ENCODE measurements around the gene ITGA3. TPM values are rescaled to one million over a fixed set of nuclear protein-coding genes. Genes with fewer than 3 reads are reported as not detected.

ITGA3 gene
- polyA plus RNA-seq, 6 donors from 2014 or later: 0.29 to 1.4 (median 0.62) TPM; not detected in 1

DNA sequence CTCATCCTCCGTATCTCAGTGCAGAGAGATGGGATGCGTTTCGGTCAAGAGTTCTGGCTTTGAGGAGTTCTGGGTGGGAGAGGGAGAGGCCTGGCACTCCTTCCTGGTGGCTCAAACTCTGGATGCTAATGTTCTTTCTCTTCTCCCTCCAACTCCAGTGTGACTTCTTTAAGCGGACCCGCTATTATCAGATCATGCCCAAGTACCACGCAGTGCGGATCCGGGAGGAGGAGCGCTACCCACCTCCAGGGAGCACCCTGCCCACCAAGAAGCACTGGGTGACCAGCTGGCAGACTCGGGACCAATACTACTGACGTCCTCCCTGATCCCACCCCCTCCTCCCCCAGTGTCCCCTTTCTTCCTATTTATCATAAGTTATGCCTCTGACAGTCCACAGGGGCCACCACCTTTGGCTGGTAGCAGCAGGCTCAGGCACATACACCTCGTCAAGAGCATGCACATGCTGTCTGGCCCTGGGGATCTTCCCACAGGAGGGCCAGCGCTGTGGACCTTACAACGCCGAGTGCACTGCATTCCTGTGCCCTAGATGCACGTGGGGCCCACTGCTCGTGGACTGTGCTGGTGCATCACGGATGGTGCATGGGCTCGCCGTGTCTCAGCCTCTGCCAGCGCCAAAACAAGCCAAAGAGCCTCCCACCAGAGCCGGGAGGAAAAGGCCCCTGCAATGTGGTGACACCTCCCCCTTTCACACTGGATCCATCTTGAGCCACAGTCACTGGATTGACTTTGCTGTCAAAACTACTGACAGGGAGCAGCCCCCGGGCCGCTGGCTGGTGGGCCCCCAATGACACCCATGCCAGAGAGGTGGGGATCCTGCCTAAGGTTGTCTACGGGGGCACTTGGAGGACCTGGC, 33.3 kb downstream of the ITGA3 start:
- H3K36me3 Mint-ChIP-seq: no peaks in the 10 kb centered on the region
- peak overlapping the region in 1 of 6 donors; percentile 72 for H3K27ac Mint-ChIP-seq
- H3K9me3 Mint-ChIP-seq: no peaks in the 10 kb centered on the region
- ATAC-seq (ENCODE audit: low read depth in 2 of 2) (no peak), DNase-seq (no peak)
- peak overlapping the region in 1 of 8 donors; percentile 29 for H3K4me3 Mint-ChIP-seq
- H3K27me3 Mint-ChIP-seq: peaks cover 0 to 34% (median 18%) of the 10 kb centered on the region in 3 donors
- H3K4me1 Mint-ChIP-seq: peaks cover 3 to 6% (median 5%) of the 10 kb centered on the region in 3 donors

DNA sequence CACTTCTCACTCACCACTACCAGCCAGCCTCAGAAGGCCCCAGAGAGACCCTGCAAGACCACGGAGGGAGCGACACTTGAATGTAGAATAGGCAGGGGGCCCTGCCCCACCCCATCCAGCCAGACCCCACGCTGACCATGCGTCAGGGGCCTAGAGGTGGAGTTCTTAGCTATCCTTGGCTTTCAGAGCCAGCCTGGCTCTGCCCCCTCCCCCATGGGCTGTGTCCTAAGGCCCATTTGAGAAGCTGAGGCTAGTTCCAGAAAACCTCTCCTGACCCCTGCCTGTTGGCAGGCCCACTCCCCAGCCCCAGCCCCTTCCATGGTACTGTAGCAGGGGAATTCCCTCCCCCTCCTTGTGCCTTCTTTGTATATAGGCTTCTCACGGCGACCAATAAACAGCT, 34.2 kb downstream of the ITGA3 start:
- H3K27me3 Mint-ChIP-seq: peaks cover 0 to 34% (median 18%) of the 10 kb centered on the region in 3 donors
- no peaks in the 10 kb centered on the region for H3K9me3 Mint-ChIP-seq
- ATAC-seq (ENCODE audit: low read depth in 2 of 2): no peak
- H3K36me3 Mint-ChIP-seq: no peaks in the 10 kb centered on the region
- H3K4me3 Mint-ChIP-seq: no peak overlapping the region
- DNase-seq: no peak
- no peak overlapping the region for H3K27ac Mint-ChIP-seq
- peaks cover 8 to 13% (median 9%) of the 10 kb centered on the region in 3 donors for H3K4me1 Mint-ChIP-seq

DNA sequence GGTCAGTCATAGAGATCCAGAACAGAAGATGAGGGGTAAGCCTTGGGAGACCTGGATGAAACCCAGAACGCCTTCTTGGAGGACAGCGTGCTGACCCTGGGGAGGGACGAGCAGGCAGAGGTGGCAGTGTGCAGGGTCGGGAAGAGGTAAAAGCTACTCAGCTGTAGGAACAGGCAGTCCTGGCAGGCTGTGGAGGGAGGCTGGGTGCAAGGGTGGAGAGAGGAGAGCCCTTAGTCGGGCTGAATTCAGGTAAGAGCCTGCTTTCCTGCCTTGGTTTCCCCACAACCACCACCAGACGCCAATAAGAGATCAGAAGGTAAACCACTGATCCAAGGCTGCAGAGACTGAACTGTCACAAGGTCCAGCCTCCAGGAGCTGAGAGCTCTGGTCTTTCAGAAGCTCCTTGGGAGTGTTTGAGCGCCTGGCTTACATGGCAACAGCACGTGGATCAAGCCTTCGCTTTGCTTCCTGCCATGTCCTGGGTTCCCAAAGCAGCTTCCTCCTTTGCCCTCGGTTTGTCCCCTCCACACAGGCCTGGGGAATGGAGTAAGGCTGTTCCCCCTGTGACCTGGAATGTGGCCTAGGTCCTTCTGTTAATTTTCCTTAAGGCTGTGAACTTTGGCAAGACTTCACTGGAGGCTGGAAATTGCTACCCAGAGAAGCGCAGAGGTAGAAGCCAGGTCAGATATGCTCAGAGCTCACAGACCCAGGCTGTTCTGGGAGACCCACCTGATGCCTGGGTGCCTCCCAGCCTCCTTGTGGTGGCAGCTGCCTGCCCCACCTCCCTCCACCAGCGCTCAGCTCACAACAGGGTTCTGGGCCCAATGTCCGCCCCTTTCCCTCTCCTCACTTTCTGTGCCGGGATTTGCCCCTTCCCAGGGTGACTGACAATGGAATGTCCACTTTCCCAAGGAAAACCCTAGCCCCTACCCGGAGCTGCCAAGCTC, 35.3 kb downstream of the ITGA3 start:
- Mint-ChIP-seq H3K9me3 (no peaks in the 10 kb centered on the region), H3K4me1 (peaks cover 20 to 23% (median 20%) of the 10 kb centered on the region in 3 donors), H3K36me3 (no peaks in the 10 kb centered on the region), H3K27ac (peak overlapping the region in 1 of 6 donors; percentile 31), H3K4me3 (peak overlapping the region in 1 of 8 donors; percentile 56), H3K27me3 (peaks cover 0 to 34% (median 18%) of the 10 kb centered on the region in 3 donors)
- DNase-seq (no peak), ATAC-seq (ENCODE audit: low read depth in 2 of 2) (no peak)

DNA sequence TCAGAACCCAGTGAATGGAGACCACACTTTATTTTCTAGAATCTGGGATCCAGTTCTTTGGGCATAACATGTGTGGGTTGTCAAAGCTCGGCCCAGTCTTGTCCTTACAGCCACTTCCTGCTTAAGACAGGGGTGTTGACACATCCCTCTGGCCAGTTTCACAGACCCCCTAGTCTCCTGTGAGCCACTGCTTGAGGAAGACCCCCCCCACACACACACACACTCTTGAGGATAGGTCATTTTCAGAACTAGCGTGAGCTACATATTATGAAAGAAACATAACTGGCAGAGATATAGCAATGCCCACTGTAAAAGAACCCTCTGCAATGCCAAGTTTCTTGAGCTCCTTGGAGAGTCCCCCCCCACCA, 36.0 kb downstream of the ITGA3 start:
- Mint-ChIP-seq H3K27ac (no peak overlapping the region), H3K27me3 (peaks cover 0 to 34% (median 18%) of the 10 kb centered on the region in 3 donors), H3K9me3 (no peaks in the 10 kb centered on the region), H3K4me1 (peaks cover 25 to 27% (median 26%) of the 10 kb centered on the region in 3 donors), H3K4me3 (no peak overlapping the region), H3K36me3 (no peaks in the 10 kb centered on the region)
- no peak for ATAC-seq (ENCODE audit: low read depth in 2 of 2)
- no peak for DNase-seq

DNA sequence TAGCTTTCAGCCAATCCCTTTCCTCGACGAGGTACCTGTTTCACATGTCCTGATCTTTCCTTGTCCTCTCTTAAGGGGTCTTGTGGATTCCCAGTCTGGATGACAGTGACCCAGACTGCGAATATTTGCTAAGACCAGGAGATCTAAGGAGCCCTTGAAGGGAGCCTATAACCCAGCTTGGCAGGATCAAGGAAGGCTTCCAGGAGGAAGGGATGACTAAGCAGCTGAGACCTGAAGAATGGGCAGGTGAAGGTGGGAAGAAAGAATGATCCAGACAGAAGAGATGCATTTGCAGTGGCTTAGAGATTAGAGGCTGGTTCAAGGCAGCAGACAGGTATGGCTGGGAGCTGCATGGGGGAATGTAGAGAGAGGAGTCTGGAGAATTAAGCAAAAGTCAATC, 37.3 kb downstream of the ITGA3 start:
- no peaks in the 10 kb centered on the region for H3K9me3 Mint-ChIP-seq
- H3K36me3 Mint-ChIP-seq: peaks cover 0 to 2% of the 10 kb centered on the region in 2 donors
- peak overlapping the region in 2 of 6 donors; percentile 20 to 79 for H3K27ac Mint-ChIP-seq
- peaks cover 0 to 32% (median 18%) of the 10 kb centered on the region in 3 donors for H3K27me3 Mint-ChIP-seq
- peak overlapping the region in 3 of 8 donors; percentile 36 to 97 (median 84) for H3K4me3 Mint-ChIP-seq
- H3K4me1 Mint-ChIP-seq: peaks cover 27 to 34% (median 30%) of the 10 kb centered on the region in 3 donors
- no peak for DNase-seq
- no peak for ATAC-seq (ENCODE audit: low read depth in 2 of 2)

DNA sequence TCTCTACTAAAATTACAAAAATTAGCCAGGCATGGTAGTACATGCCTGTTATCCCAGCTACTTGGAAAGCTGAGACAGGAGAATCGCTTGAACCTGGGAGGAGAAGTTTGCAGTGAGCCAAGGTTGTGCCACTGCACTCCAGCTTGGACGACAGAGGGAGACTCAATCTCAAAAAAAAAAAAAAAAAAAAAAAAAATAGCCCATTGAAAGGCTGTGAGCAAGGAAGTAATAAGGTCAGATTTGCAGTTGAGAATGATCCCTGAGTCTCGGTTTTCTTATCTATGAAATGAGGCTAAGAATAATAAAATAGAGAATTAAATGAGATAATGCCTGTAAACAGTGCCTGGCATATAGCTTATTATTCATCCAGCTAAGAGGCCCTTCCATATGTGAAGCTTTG, 37.9 kb downstream of the ITGA3 start:
- H3K4me1 Mint-ChIP-seq: peaks cover 30 to 37% (median 32%) of the 10 kb centered on the region in 3 donors
- peaks cover 0 to 8% of the 10 kb centered on the region in 2 donors for H3K36me3 Mint-ChIP-seq
- no peaks in the 10 kb centered on the region for H3K9me3 Mint-ChIP-seq
- ATAC-seq (ENCODE audit: low read depth in 2 of 2) (no peak), DNase-seq (no peak)
- peak overlapping the region in 7 of 8 donors; percentile 84 to 100 (median 99) for H3K4me3 Mint-ChIP-seq
- peak overlapping the region in 4 of 6 donors; percentile 77 to 98 (median 85) for H3K27ac Mint-ChIP-seq
- peaks cover 0 to 26% (median 13%) of the 10 kb centered on the region in 3 donors for H3K27me3 Mint-ChIP-seq

DNA sequence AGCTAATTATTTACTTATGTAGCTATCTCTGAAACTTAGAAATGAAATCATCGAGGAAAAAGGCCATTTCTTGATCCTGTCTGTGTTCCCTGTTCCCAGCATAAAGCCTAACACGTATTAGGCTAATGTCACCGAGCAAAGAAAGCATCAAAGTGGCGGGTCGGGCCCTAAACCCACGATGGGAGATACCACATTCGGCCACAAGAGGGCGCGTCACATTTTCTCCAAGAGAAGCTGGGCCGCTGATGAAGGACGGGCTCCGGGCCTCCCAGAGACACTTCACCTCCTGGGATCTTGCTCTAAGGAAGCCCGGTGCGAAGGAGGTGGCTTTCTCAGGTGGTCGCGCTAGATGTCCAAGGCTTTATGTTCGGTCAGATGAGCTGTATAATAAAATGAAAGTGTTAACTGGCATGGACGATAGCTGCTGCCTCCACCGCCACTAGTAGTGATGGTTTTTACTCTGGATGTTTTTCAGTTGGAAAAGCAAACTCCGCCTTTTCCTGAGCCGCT, 38.4 kb downstream of the ITGA3 start:
- peak overlapping the region; percentile 84 to 100 (median 99) for H3K4me3 Mint-ChIP-seq
- H3K36me3 Mint-ChIP-seq: peaks cover 0 to 10% of the 10 kb centered on the region in 2 donors
- peak overlapping the region in 5 of 6 donors; percentile 77 to 98 (median 86) for H3K27ac Mint-ChIP-seq
- DNase-seq (peak; percentile 78), ATAC-seq (ENCODE audit: low read depth in 2 of 2) (peak; percentile 44)
- peaks cover 0 to 21% (median 8%) of the 10 kb centered on the region in 3 donors for H3K27me3 Mint-ChIP-seq
- no peaks in the 10 kb centered on the region for H3K9me3 Mint-ChIP-seq
- H3K4me1 Mint-ChIP-seq: peaks cover 32 to 37% (median 34%) of the 10 kb centered on the region in 3 donors

DNA sequence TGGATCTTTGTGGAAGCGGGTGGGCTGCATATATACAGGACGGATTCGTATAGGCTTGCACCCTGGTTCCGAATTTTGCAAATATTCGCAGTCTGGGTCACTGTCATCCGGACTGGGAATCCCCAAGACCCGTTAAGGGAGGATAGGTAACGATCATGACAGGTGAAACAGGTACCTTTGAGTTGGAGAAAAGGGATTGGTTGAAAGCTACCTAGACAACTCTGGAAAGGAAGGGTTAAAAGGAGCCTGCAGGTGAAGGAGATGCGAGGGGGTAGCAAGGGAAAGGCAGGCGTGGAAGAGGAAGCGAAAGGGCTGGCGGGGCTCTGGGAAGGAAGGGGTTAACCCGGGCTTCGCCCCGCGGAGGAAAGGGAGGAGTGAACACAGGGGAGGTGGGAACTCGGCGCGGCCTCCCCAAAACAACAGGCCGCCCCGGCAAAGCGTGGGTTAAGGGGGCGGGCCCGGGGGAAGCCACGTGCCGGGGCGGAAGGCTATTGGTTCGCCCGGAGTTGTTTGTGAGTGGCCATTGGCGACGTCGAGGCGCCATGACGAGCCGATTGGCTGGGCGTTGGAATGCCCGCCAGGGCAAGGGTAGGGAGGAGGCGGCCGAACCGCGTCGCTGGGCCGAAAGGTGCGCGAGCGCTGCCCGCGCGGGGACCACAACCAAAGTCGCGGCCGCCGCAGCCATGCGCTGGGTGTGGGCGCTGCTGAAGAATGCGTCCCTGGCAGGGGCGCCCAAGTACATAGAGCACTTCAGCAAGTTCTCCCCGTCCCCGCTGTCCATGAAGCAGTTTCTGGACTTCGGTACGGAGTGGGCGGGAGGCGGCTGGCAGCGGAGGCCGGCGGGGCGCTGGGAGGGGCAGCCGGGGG, 39.1 kb downstream of the ITGA3 start, which contains the start of gene PDK2:
Gene PDK2, plus strand, starts transcription at position 599 of the 867 bp plus-strand sequence. Its CDS starts 85 bp downstream, at position 684.
- H3K36me3 Mint-ChIP-seq: peaks cover 0 to 10% of the 10 kb centered on the region in 2 donors
- DNase-seq: peak; percentile 99

DNA sequence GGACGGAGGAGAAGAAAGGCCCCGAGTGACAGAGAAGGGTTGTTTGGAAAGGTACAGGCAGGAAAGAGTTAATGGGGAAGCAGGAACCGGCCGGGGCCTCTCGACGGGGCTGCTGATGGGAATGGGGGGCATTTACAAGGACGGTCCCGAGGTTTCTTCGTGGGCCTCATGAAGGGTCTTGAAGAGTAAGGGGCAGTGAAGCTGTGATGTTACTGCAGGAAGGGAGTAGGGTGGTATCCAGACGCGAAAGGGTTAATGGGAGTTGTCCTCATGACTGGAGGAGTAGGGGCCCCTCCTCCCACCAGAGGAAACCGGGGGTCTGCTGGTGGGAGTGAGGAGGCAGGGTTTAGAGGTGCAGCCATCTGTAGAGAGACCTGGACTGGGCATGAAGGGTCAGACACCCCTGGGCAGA, 39.7 kb downstream of the ITGA3 start:
- Mint-ChIP-seq H3K27ac (peak overlapping the region in 5 of 6 donors; percentile 86 to 98 (median 92)), H3K4me1 (peaks cover 34 to 45% (median 38%) of the 10 kb centered on the region in 3 donors), H3K36me3 (peaks cover 0 to 10% of the 10 kb centered on the region in 2 donors), H3K27me3 (peaks cover 0 to 9% (median 4%) of the 10 kb centered on the region in 3 donors), H3K4me3 (peak overlapping the region; percentile 84 to 100 (median 99)), H3K9me3 (no peaks in the 10 kb centered on the region)
- ATAC-seq (ENCODE audit: low read depth in 2 of 2) (no peak), DNase-seq (no peak)

More for the DNA sequence above, 39.1 kb downstream of the ITGA3 start, which contains the start of gene PDK2:
- Mint-ChIP-seq H3K9me3 (no peaks in the 10 kb centered on the region), H3K4me3 (peak within 1 kb of the TSS; percentile 84 to 100 (median 99)), H3K27me3 (peaks cover 0 to 15% (median 8%) of the 10 kb centered on the region in 3 donors), H3K4me1 (peaks cover 34 to 40% (median 36%) of the 10 kb centered on the region in 3 donors), H3K27ac (peak within 1 kb of the TSS; percentile 77 to 98 (median 90))
- ATAC-seq (ENCODE audit: low read depth in 2 of 2): peak; percentile 87 to 90

DNA sequence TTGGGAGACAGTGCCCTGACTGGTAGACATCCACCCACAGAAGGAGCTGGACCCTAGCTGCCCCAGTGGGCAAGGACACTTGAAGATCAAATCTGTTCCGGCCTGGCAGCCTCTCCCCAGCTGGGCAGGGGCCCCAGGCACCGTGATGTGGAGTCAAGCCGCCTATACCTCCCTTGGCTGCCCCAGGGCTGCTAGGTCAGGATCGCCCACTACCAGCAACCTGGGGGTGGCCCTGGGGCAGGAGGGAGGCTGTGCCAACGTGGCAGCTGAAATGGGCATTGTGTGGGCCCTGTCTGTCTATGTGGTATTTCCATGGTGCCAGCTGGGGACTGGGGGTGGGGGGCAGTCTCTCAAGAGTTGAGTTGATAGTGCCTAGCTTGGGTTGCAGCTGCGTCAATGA, 40.2 kb downstream of the ITGA3 start:
- peak overlapping the region in 3 of 6 donors; percentile 54 to 92 (median 86) for H3K27ac Mint-ChIP-seq
- H3K4me3 Mint-ChIP-seq: peak overlapping the region; percentile 84 to 100 (median 99)
- H3K9me3 Mint-ChIP-seq: no peaks in the 10 kb centered on the region
- peaks cover 0 to 4% (median 0%) of the 10 kb centered on the region in 3 donors for H3K27me3 Mint-ChIP-seq
- H3K36me3 Mint-ChIP-seq: peaks cover 0 to 10% of the 10 kb centered on the region in 2 donors
- H3K4me1 Mint-ChIP-seq: peaks cover 34 to 45% (median 39%) of the 10 kb centered on the region in 3 donors
- ATAC-seq (ENCODE audit: low read depth in 2 of 2) (no peak), DNase-seq (no peak)

DNA sequence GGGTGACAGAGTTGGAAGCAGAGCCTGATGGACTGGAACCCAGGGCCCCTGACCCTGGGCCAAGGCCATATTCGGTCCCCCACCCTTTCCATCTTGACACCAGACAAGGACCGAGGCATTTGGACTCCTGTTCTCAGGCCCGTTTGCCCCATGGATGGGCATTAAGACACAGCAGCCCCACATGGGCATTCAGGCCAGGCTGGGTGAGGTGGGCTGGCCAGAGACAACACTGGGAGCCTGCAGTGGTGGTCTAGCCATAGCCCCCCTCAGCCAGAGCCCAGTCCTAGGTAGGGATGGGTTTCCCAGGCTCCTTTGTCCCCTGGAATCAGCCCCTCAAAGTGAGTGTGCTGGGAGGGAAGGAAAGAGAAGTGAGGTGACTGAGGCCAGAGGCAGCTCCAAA, 40.8 kb downstream of the ITGA3 start:
- Mint-ChIP-seq H3K4me3 (peak overlapping the region; percentile 5 to 100 (median 97)), H3K36me3 (peaks cover 0 to 10% of the 10 kb centered on the region in 2 donors), H3K27ac (peak overlapping the region in 2 of 6 donors; percentile 49 to 58), H3K9me3 (no peaks in the 10 kb centered on the region), H3K4me1 (peaks cover 34 to 45% (median 39%) of the 10 kb centered on the region in 3 donors), H3K27me3 (peaks cover 0 to 2% (median 0%) of the 10 kb centered on the region in 3 donors)
- no peak for ATAC-seq (ENCODE audit: low read depth in 2 of 2)
- DNase-seq: no peak

DNA sequence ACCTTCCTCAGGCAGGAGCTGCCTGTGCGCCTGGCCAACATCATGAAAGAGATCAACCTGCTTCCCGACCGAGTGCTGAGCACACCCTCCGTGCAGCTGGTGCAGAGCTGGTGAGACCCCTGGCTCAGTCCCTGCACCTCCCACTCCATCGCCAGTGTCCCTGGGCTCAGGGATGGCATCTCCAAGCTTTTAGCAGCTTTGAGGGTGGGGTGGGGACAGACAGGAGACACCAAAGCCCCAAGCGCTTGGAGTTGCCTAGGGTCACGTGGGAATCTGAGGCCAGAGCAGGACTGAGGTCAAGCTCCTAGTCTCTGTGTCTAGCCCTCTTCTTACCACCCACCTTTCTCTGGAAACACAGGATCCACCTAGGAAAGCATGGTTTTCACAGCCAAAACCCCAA, 41.5 kb downstream of the ITGA3 start:
- peaks cover 34 to 45% (median 39%) of the 10 kb centered on the region in 3 donors for H3K4me1 Mint-ChIP-seq
- DNase-seq (no peak), ATAC-seq (ENCODE audit: low read depth in 2 of 2) (no peak)
- no peak overlapping the region for H3K27ac Mint-ChIP-seq
- H3K4me3 Mint-ChIP-seq: peak overlapping the region; percentile 5 to 97 (median 49)
- H3K27me3 Mint-ChIP-seq: no peaks in the 10 kb centered on the region
- H3K36me3 Mint-ChIP-seq: peaks cover 0 to 10% of the 10 kb centered on the region in 2 donors
- H3K9me3 Mint-ChIP-seq: no peaks in the 10 kb centered on the region

All from naive B cell (primary cell).